Calu3 (cell line): ENCODE data around the gene PPP2R3B. TPM values are rescaled to one million over a fixed set of nuclear protein-coding genes. Genes with fewer than 3 reads are reported as not detected.

Experiments
- BruUV-seq: library from RNA; stranded (reverse); fragments of 400-500 nt; replicated peaks from 2 replicates; lab custom pipeline; 2021; lab: Mats Ljungman, UMichigan
- CTCF ChIA-PET: fragments of 300-600 bp; sonication (Branson Sonifier 250); formaldehyde crosslinking; loops from one replicate; lab custom pipeline; 2022; ENCODE audit warnings: antibody characterized with exemption; lab: Charles Lee
- DNase-seq: peaks from one replicate; pipeline ENCODE4 v3.0.0; 2022
- H3K27ac Mint-ChIP-seq: one replicate; pipeline ENCODE4 v1.8.0; 2022; ENCODE audit warnings: mixed read lengths; ENCODE audit not compliant: unreplicated experiment
- H3K27me3 Mint-ChIP-seq: one replicate; pipeline ENCODE4 v1.8.0; 2022; ENCODE audit warnings: mixed read lengths; ENCODE audit not compliant: unreplicated experiment
- H3K36me3 Mint-ChIP-seq: one replicate; pipeline ENCODE4 v1.8.0; 2022; ENCODE audit warnings: mild to moderate bottlenecking, moderate library complexity, mixed read lengths; ENCODE audit not compliant: insufficient read depth, unreplicated experiment
- H3K4me1 Mint-ChIP-seq: one replicate; pipeline ENCODE4 v1.8.0; 2022; ENCODE audit warnings: mild to moderate bottlenecking, low read depth, mixed read lengths; ENCODE audit not compliant: unreplicated experiment
- H3K4me3 Mint-ChIP-seq: one replicate; pipeline ENCODE4 v1.8.0; 2022; ENCODE audit warnings: mild to moderate bottlenecking, low read depth, moderate library complexity, mixed read lengths; ENCODE audit not compliant: unreplicated experiment
- H3K9me3 Mint-ChIP-seq: one replicate; pipeline ENCODE4 v1.8.0; 2022; ENCODE audit warnings: low read depth, mixed read lengths; ENCODE audit not compliant: unreplicated experiment
- CTCF ChIP-seq: fragments of 200-600 bp; IDR thresholded peaks from one replicate; pipeline ENCODE4 v1.8.0; 2022; ENCODE audit warnings: antibody characterized with exemption; ENCODE audit not compliant: unreplicated experiment
- intact Hi-C: fragments of 100-400 bp; cut with micrococcal nuclease; formaldehyde crosslinking; loops from one replicate; pipeline ENCODE4 v1.10.0; 2022; ENCODE audit not compliant: unreplicated experiment
- total RNA-seq: library from RNA; stranded (reverse); gene quantifications from 2 replicates; pipeline ENCODE4 v1.2.3, GENCODE V29; 2022

PPP2R3B gene
- total RNA-seq, 1 experiment from 2014 or later, result 25.4 TPM

- intact Hi-C loops, result no loop called here
- H3K36me3 Mint-ChIP-seq, result peaks cover 31% of the 10 kb centered on the region
- TF ChIP-seq CTCF, result no peak
- no TSS peak for BruUV-seq
- CTCF ChIA-PET, result no interaction called here
- no peaks in the 10 kb centered on the region for H3K27me3 Mint-ChIP-seq
- H3K9me3 Mint-ChIP-seq, result no peaks in the 10 kb centered on the region
- DNase-seq, result no peak
- peak overlapping the region; percentile 40 for H3K4me3 Mint-ChIP-seq
- H3K27ac Mint-ChIP-seq, result peak overlapping the region; percentile 45
- peaks cover 8% of the 10 kb centered on the region for H3K4me1 Mint-ChIP-seq
Observed at GRCh38 chrX:323721-324628, 62.7 kb downstream of the PPP2R3B start.

GRCh38 chrX:320126-320783, 66.5 kb downstream of the PPP2R3B start:
- intact Hi-C loops, result no loop called here
- H3K4me1 Mint-ChIP-seq, result peaks cover 8% of the 10 kb centered on the region
- H3K27me3 Mint-ChIP-seq, result no peaks in the 10 kb centered on the region
- no peak overlapping the region for H3K27ac Mint-ChIP-seq
- CTCF ChIA-PET, result no interaction called here
- H3K9me3 Mint-ChIP-seq, result peaks cover 3% of the 10 kb centered on the region
- TSS peak; percentile 47 for BruUV-seq
- peak overlapping the region; percentile 80 for H3K4me3 Mint-ChIP-seq
- H3K36me3 Mint-ChIP-seq, result peaks cover 39% of the 10 kb centered on the region
- TF ChIP-seq CTCF, result no peak
- DNase-seq, result no peak

- no TSS peak for BruUV-seq
- Mint-ChIP-seq H3K27ac (no peak overlapping the region), H3K36me3 (peaks cover 39% of the 10 kb centered on the region), H3K27me3 (no peaks in the 10 kb centered on the region), H3K4me3 (peak overlapping the region; percentile 80), H3K9me3 (peaks cover 3% of the 10 kb centered on the region), H3K4me1 (peaks cover 8% of the 10 kb centered on the region)
- CTCF ChIA-PET, result no interaction called here
- intact Hi-C loops, result no loop called here
- DNase-seq, result no peak
- no peak for TF ChIP-seq CTCF
Observed at GRCh38 chrX:319579-320125, 67.1 kb downstream of the PPP2R3B start.

- Mint-ChIP-seq H3K4me3 (peak within 1 kb of the TSS; percentile 80), H3K4me1 (peaks cover 8% of the 10 kb centered on the region), H3K27ac (peak within 1 kb of the TSS; percentile 99), H3K27me3 (no peaks in the 10 kb centered on the region), H3K9me3 (peaks cover 3% of the 10 kb centered on the region), H3K36me3 (peaks cover 42% of the 10 kb centered on the region)
- intact Hi-C loops, result no loop called here
- TF ChIP-seq CTCF, result no peak
- CTCF ChIA-PET, result no interaction called here
- no TSS peak for BruUV-seq
- DNase-seq, result peak; percentile 96
Observed at GRCh38 chrX:318739-319578, 67.7 kb downstream of the PPP2R3B start, which contains the start of gene GTPBP6. GTPBP6 (minus strand) TSS chrX:318796; CDS start chrX:318787, 9 bp downstream.
